SK-N-SH (cell line): Measurements from ENCODE around the gene COL5A2. TPM values are rescaled to one million over a fixed set of nuclear protein-coding genes. Genes with fewer than 3 reads are reported as not detected.
A peak's percentile ranks its signal among the peaks of the same experiment; 100 is the strongest.

Source experiments
- CTCF ChIA-PET: fragments of 300-600, 350-600 bp; formaldehyde crosslinking; extraction: SDS; loops from one replicate; lab custom pipeline; 2021; lab: Yijun Ruan, JAX
- POLR2A ChIA-PET: fragments of 350-600 bp; sonication (Branson Sonifier 250); formaldehyde crosslinking; extraction: SDS; loops from one replicate; lab custom pipeline; 2020; ENCODE audit warnings: antibody characterized with exemption, inconsistent platforms; lab: Yijun Ruan, JAX
- DNase-seq: peaks from one replicate; pipeline ENCODE4 v3.0.0; 2012
- H2AFZ ChIP-seq: fragments of 200-600 bp; sonication (generic); 2 replicates; pipeline ENCODE4 v1.8.1; 2016; ENCODE audit warnings: antibody characterized with exemption, mild to moderate bottlenecking, low read depth
- H3F3A ChIP-seq: fragments of 200-600 bp; sonication (generic); replicated peaks from 2 replicates; pipeline ENCODE3; 2016; ENCODE audit warnings: antibody characterized with exemption, mild to moderate bottlenecking; ENCODE audit not compliant: insufficient read depth
- H3K27ac ChIP-seq, 2 experiments: fragments of 200-500 bp in 1 of 2; fragments of 200-600 bp in 1 of 2; sonication (Bioruptor generic) in 1 of 2; sonication (generic), shearing (Covaris generic) in 1 of 2; 2 replicates each; pipeline versions ENCODE4 v1.5.1 to v1.6.1; 2014 to 2016; ENCODE audit warnings: low read depth in 2 of 2, inconsistent platforms in 1 of 2, low read length in 1 of 2, mild to moderate bottlenecking in 1 of 2, mixed read lengths in 1 of 2
- H3K27me3 ChIP-seq: fragments of 200-600 bp; sonication (generic), shearing (Covaris generic); 2 replicates; pipeline ENCODE4 v1.6.1; 2016; ENCODE audit warnings: mixed run types; ENCODE audit not compliant: insufficient read depth
- H3K36me3 ChIP-seq, 2 experiments: fragments of 200-500 bp in 1 of 2; fragments of 200-600 bp in 1 of 2; sonication (Bioruptor generic) in 1 of 2; sonication (generic) in 1 of 2; replicated peaks in 1 of 2; 2 replicates each; pipeline versions ENCODE3 to v1.5.1; 2014 to 2016; ENCODE audit warnings: low read length in 1 of 2, mild to moderate bottlenecking in 1 of 2; ENCODE audit not compliant: insufficient read depth in 2 of 2, control insufficient read depth in 1 of 2
- H3K4me1 ChIP-seq, 2 experiments: fragments of 200-500 bp in 1 of 2; fragments of 200-600 bp in 1 of 2; sonication (Bioruptor generic) in 1 of 2; sonication (generic), shearing (Covaris generic) in 1 of 2; 2 replicates each; pipeline versions ENCODE4 v1.5.1 to v1.6.1; 2014 to 2016; ENCODE audit warnings: low read depth in 1 of 2, low read length in 1 of 2, mixed run types in 1 of 2; ENCODE audit not compliant: insufficient read depth in 2 of 2, control insufficient read depth in 1 of 2
- H3K4me2 ChIP-seq: fragments of 200-600 bp; sonication (generic), shearing (Covaris generic); 2 replicates; pipeline ENCODE4 v1.6.1; 2017; ENCODE audit warnings: mixed run types
- H3K4me3 ChIP-seq, 2 experiments: fragments of 200-500 bp in 1 of 2; fragments of 200-600 bp in 1 of 2; sonication (Bioruptor generic) in 1 of 2; sonication (generic), shearing (Covaris generic) in 1 of 2; 2 replicates each; pipeline versions ENCODE4 v1.5.1 to v1.8.1; 2014 to 2016; ENCODE audit warnings: low read depth in 2 of 2, inconsistent platforms in 1 of 2, low read length in 1 of 2, mild to moderate bottlenecking in 1 of 2, mixed read lengths in 1 of 2, moderate library complexity in 1 of 2
- H3K79me2 ChIP-seq: fragments of 200-600 bp; sonication (generic); 2 replicates; pipeline ENCODE4 v1.8.1; 2017; ENCODE audit warnings: mild to moderate bottlenecking; ENCODE audit not compliant: insufficient read depth
- H3K9ac ChIP-seq: fragments of 200-600 bp; sonication (generic); 2 replicates; pipeline ENCODE4 v1.6.1; 2017; ENCODE audit warnings: mixed run types
- H3K9me2 ChIP-seq: fragments of 200-600 bp; sonication (generic); 2 replicates; pipeline ENCODE4 v1.6.1; 2017; ENCODE audit warnings: mixed run types
- H3K9me3 ChIP-seq: fragments of 200-600 bp; sonication (generic); 2 replicates; pipeline ENCODE4 v1.6.1; 2017; ENCODE audit warnings: mixed run types, mild to moderate bottlenecking, moderate library complexity
- H4K20me1 ChIP-seq: fragments of 200-600 bp; sonication (generic); 2 replicates; pipeline ENCODE4 v1.6.1; 2017; ENCODE audit warnings: mild to moderate bottlenecking, mixed run types; ENCODE audit not compliant: insufficient read depth
- CTCF ChIP-seq: fragments of 200-600 bp; sonication (generic); IDR thresholded peaks from 2 replicates; pipeline ENCODE4 v1.6.1; 2017; ENCODE audit warnings: antibody characterized with exemption, mild to moderate bottlenecking, moderate library complexity
- EP300 ChIP-seq, 2 experiments: IDR thresholded peaks; 2 replicates each; pipeline versions ENCODE4 v1.4.0 to v1.6.1; 2012; ENCODE audit warnings: borderline replicate concordance in 1 of 2, low read depth in 1 of 2, low read length in 1 of 2
- EZH2phosphoT487 ChIP-seq: fragments of 200-600 bp; sonication (generic); IDR thresholded peaks from 2 replicates; pipeline ENCODE4 v1.6.1; 2017; ENCODE audit warnings: low read depth, mixed run types, mild to moderate bottlenecking, antibody characterized with exemption, moderate library complexity, borderline replicate concordance
- POLR2AphosphoS5 ChIP-seq: IDR thresholded peaks from 2 replicates; pipeline ENCODE4 v1.6.1; 2012; ENCODE audit warnings: low read depth, low read length
- RAD21 ChIP-seq: IDR thresholded peaks from 2 replicates; pipeline ENCODE4 v1.6.1; 2012; ENCODE audit warnings: mild to moderate bottlenecking, low read length
- USF1 ChIP-seq: IDR thresholded peaks from 2 replicates; pipeline ENCODE4 v1.4.0; 2012; ENCODE audit warnings: low read depth, borderline replicate concordance
- ZBTB33 ChIP-seq: IDR thresholded peaks from 2 replicates; pipeline ENCODE4 v1.4.0; 2012; ENCODE audit warnings: low read depth, borderline replicate concordance
- WGBS: methylation state at CpG from one replicate; pipeline ENCODE4 v1.1.6; 2017; ENCODE audit warnings: low lambda C conversion rate; 5-methylcytosine and 5-hydroxymethylcytosine counted together
- polyA plus RNA-seq, 3 experiments: library from polyadenylated mRNA; depleted of rRNA; stranded (reverse); fragments of >200 nt; gene quantifications; 2 replicates each; pipeline ENCODE4 v1.2.3, GENCODE V29; 2012

The COL5A2 gene
- polyA plus RNA-seq, 1 of the 3 experiments (the other 2 are of a cell fraction), result 20.4 TPM

GRCh38 chr2:189037518-189037917 lies 142.0 kb downstream of the COL5A2 start (continued):
- TF ChIP-seq ZBTB33 (no peak), EZH2phosphoT487 (no peak)

GRCh38 chr2:189024901-189025618 lies 154.5 kb downstream of the COL5A2 start:
- H3K4me2 ChIP-seq, result no peak overlapping the region

More at GRCh38 chr2:189024901-189025618, 154.5 kb downstream of the COL5A2 start:
- CTCF ChIA-PET, result interaction anchor here (0.6 to 1.5 kb wide), 4 partner anchors 10 to 174 kb away, joined by 3 to 4 read pairs (median 3); no protein-coding TSS in a partner anchor
- H3K36me3 ChIP-seq, result no peaks in the 10 kb centered on the region
- H3K9me3 ChIP-seq, result no peaks in the 10 kb centered on the region
- no peaks in the 10 kb centered on the region for H3K79me2 ChIP-seq
- no peaks in the 10 kb centered on the region for H4K20me1 ChIP-seq
- no peaks in the 10 kb centered on the region for H3K27me3 ChIP-seq
- whole genome bisulfite sequencing, result 89% methylated on average over 3 of the region's 3 CpGs
- H2AFZ ChIP-seq, result no peak overlapping the region
- no peak overlapping the region; a peak in 1 of 4 replicates for H3K27ac ChIP-seq
- TF ChIP-seq POLR2AphosphoS5 (no peak), EP300 (IDR thresholded peaks at IDR 0.05; ENCODE audit: borderline replicate concordance in 1 of 2, low read depth in 1 of 2, low read length in 1 of 2) (no peak), USF1 (no peak), RAD21 (no peak), CTCF (peak; percentile 55)
- peaks cover 24% of the 10 kb centered on the region for H3F3A ChIP-seq
- H3K9ac ChIP-seq, result no peak overlapping the region
- peaks cover 10 to 18% of the 10 kb centered on the region in 2 experiments for H3K4me1 ChIP-seq
- no peak overlapping the region for H3K4me3 ChIP-seq
- no peaks in the 10 kb centered on the region for H3K9me2 ChIP-seq
- POLR2A ChIA-PET, result no interaction called here
- no peak for DNase-seq
